HUES6 (cell line): ENCODE measurements around the gene MRPL23.

ENCODE experiments used
- H3K27ac ChIP-seq: 2 replicates; pipeline ENCODE4 v1.7.0; 2013; ENCODE audit warnings: low read depth, mild to moderate bottlenecking, low read length, inconsistent platforms
- H3K27me3 ChIP-seq: 2 replicates; pipeline ENCODE4 v1.6.1; 2013; ENCODE audit warnings: low read length; ENCODE audit not compliant: control insufficient read depth, insufficient read depth
- H3K36me3 ChIP-seq: 2 replicates; pipeline ENCODE4 v1.6.1; 2013; ENCODE audit warnings: low read length; ENCODE audit not compliant: control insufficient read depth, insufficient read depth
- H3K4me1 ChIP-seq: 2 replicates; pipeline ENCODE4 v1.6.1; 2013; ENCODE audit warnings: low read length; ENCODE audit not compliant: control insufficient read depth, insufficient read depth
- H3K4me3 ChIP-seq: 2 replicates; pipeline ENCODE4 v1.5.1; 2013; ENCODE audit warnings: low read depth, low read length
- H3K9ac ChIP-seq: one replicate; pipeline ENCODE4 v1.6.1; 2013; ENCODE audit warnings: mild to moderate bottlenecking, low read length
- H3K9me3 ChIP-seq: 2 replicates; pipeline ENCODE4 v1.6.1; 2013; ENCODE audit warnings: low read depth, low read length; ENCODE audit not compliant: control insufficient read depth, insufficient read depth

Gene MRPL23

GRCh38 chr11:1916132-1916985 is 30.8 kb upstream of the MRPL23 start:
- Histone ChIP-seq H3K27ac (no peak overlapping the region), H3K4me1 (no peaks in the 10 kb centered on the region), H3K36me3 (no peaks in the 10 kb centered on the region), H3K4me3 (no peak overlapping the region), H3K27me3 (no peaks in the 10 kb centered on the region), H3K9ac (no peak overlapping the region), H3K9me3 (no peaks in the 10 kb centered on the region)

GRCh38 chr11:1916986-1917522 is 30.1 kb upstream of the MRPL23 start:
- no peak overlapping the region for H3K27ac ChIP-seq

GRCh38 chr11:1917523-1918435 is 29.4 kb upstream of the MRPL23 start:
- Histone ChIP-seq H3K36me3 (no peaks in the 10 kb centered on the region), H3K27me3 (no peaks in the 10 kb centered on the region; the same call in 1 of the 2 replicates), H3K27ac (no peak overlapping the region), H3K9ac (no peak overlapping the region), H3K9me3 (no peaks in the 10 kb centered on the region), H3K4me1 (no peaks in the 10 kb centered on the region), H3K4me3 (no peak overlapping the region)

More at GRCh38 chr11:1916986-1917522, 30.1 kb upstream of the MRPL23 start:
- H3K27me3 ChIP-seq = no peaks in the 10 kb centered on the region; the same call in 1 of the 2 replicates
- H3K9me3 ChIP-seq = no peaks in the 10 kb centered on the region
- H3K9ac ChIP-seq = no peak overlapping the region
- no peak overlapping the region for H3K4me3 ChIP-seq
- no peaks in the 10 kb centered on the region for H3K4me1 ChIP-seq
- no peaks in the 10 kb centered on the region for H3K36me3 ChIP-seq

GRCh38 chr11:1918436-1919315 is 28.5 kb upstream of the MRPL23 start:
- Histone ChIP-seq H3K4me3 (no peak overlapping the region), H3K9me3 (no peaks in the 10 kb centered on the region), H3K27me3 (no peaks in the 10 kb centered on the region; the same call in 1 of the 2 replicates), H3K27ac (no peak overlapping the region), H3K9ac (no peak overlapping the region), H3K4me1 (no peaks in the 10 kb centered on the region), H3K36me3 (no peaks in the 10 kb centered on the region)

DNA sequence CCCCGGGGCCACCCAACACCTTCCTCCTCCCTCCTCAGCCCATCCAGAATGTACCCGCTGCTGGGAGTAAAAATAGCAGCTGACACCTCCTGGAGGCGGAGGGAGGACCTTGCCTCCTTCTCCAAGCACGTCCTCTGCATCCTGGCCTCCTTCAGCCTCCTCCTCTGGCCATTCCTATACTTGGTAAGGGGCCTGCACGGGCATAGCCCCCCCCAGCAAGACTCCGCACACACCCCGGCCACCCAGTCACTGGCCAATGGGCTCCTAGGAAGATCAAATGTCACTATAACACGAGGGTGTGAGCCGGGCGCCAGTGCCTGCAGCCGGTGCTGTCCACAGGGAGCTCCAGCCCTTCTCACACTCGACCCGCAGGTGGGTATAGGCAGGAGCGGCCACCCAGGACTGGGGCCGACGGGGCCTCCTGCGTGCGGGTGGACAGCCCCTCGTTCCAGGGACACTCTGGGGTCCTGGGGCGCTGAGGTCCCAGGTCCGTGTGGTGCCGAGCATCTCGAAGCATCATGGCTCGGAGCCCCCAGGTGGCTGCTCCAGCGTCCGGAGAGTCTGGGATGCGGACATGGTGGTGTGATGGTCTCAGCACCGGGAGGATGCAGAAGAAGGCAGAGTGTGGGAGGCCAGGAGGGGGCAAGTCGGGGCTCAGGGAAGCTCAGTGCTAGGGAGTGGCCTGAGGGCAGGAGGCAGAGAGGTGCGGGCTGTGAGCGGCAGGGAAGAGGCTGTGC is 27.6 kb upstream of the MRPL23 start, which contains the start of gene TNNT3:
TSS of gene TNNT3 (plus strand) at position 313 of the 737 bp plus-strand sequence. CDS start 3,172 bp downstream, outside the sequence.
- Histone ChIP-seq H3K9ac (no peak within 1 kb of the TSS), H3K27ac (no peak within 1 kb of the TSS), H3K4me3 (no peak within 1 kb of the TSS), H3K27me3 (no peaks in the 10 kb centered on the region; the same call in 1 of the 2 replicates), H3K4me1 (no peaks in the 10 kb centered on the region), H3K9me3 (no peaks in the 10 kb centered on the region), H3K36me3 (no peaks in the 10 kb centered on the region)

- no peaks in the 10 kb centered on the region for H3K9me3 ChIP-seq
- H3K4me3 ChIP-seq = no peak overlapping the region
- no peak overlapping the region for H3K9ac ChIP-seq
- H3K27ac ChIP-seq = no peak overlapping the region
- no peaks in the 10 kb centered on the region for H3K4me1 ChIP-seq
- no peaks in the 10 kb centered on the region; the same call in 1 of the 2 replicates for H3K27me3 ChIP-seq
- H3K36me3 ChIP-seq = no peaks in the 10 kb centered on the region
These were observed 26.8 kb upstream of the MRPL23 start for GRCh38 chr11:1920128-1920908.

DNA sequence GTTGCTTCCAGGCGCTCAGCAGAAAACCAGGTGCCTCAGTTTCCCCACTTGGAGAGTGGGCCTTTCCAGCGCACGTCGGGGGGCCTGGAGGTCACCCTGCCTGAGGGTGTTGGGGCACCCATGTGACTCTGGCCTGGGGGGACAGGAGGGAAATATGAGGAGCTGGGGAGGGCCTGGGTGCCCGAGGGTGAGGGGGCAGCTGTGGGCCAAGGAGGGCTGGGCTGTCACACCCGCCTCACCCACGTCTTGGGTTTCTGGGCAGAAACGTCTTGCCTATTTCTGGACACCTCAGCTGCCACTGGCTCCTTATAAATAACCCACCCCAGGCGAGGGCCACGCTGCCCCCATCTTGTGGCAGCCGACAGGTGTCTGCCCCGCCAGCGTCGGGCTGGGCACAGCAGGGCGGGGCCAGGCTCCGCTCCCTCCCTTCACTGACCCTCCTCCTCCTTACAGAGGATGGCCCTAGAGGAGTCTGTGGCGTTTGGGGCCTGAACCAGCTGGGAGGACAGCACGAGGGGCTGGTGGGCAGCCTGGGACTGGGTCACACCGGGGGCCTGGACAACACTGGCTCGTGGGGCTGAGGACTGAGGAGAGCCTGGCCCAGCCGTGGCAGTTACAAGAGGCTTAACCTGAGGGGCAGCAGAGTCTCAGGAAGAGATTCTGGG is 26.1 kb upstream of the MRPL23 start:
- H3K4me1 ChIP-seq = no peaks in the 10 kb centered on the region
- H3K9me3 ChIP-seq = no peaks in the 10 kb centered on the region
- H3K9ac ChIP-seq = no peak overlapping the region
- no peaks in the 10 kb centered on the region; the same call in 1 of the 2 replicates for H3K27me3 ChIP-seq
- H3K27ac ChIP-seq = no peak overlapping the region
- no peaks in the 10 kb centered on the region for H3K36me3 ChIP-seq
- no peak overlapping the region for H3K4me3 ChIP-seq

- no peak overlapping the region for H3K27ac ChIP-seq
- H3K27me3 ChIP-seq = no peaks in the 10 kb centered on the region; the same call in 1 of the 2 replicates
- no peaks in the 10 kb centered on the region for H3K4me1 ChIP-seq
- H3K9me3 ChIP-seq = no peaks in the 10 kb centered on the region
- H3K9ac ChIP-seq = no peak overlapping the region
- H3K4me3 ChIP-seq = no peak overlapping the region
- H3K36me3 ChIP-seq = no peaks in the 10 kb centered on the region
These were observed 25.5 kb upstream of the MRPL23 start for GRCh38 chr11:1921574-1922141.
